GM12878 (cell line): ENCODE data around the gene ABHD14A. TPM values are rescaled to one million over a fixed set of nuclear protein-coding genes. Genes with fewer than 3 reads are reported as not detected.
"Not testable (repeated sequence)": the region's sequence is repeated elsewhere in the genome, so short reads cannot be mapped to it uniquely, and the experiment has no call there.

Source experiments
- ATAC-seq: fragments of 200-7000 bp; cut with Tn5 transposase; 3 replicates; pipeline ENCODE4 v1.9.1; 2020; ENCODE audit warnings: mild to moderate bottlenecking, moderate library complexity
- BruUV-seq: library from RNA; stranded (reverse); fragments of 400-500 nt; replicated peaks from 2 replicates; lab custom pipeline; 2021; lab: Mats Ljungman, UMichigan
- CTCF ChIA-PET: fragments of 300-600 bp; sonication (Branson Sonifier 250); formaldehyde crosslinking; extraction: SDS; loops from one replicate; lab custom pipeline; 2021; ENCODE audit warnings: inconsistent platforms; lab: Yijun Ruan, JAX
- POLR2A ChIA-PET: fragments of 350-600 bp; formaldehyde crosslinking; extraction: SDS; loops from one replicate; lab custom pipeline; 2021; ENCODE audit warnings: inconsistent platforms; lab: Charles Lee
- RAD21 ChIA-PET: fragments of 300-600 bp; sonication (Branson Sonifier 250); formaldehyde crosslinking; loops from one replicate; lab custom pipeline; 2023; ENCODE audit warnings: antibody characterized with exemption; ENCODE audit not compliant: unreplicated experiment; lab: Charles Lee
- SMC1A ChIA-PET: fragments of 300-600 bp; sonication (Branson Sonifier 250); formaldehyde crosslinking; loops from one replicate; lab custom pipeline; 2023; ENCODE audit not compliant: unreplicated experiment, uncharacterized antibody; lab: Charles Lee
- DNase-seq: peaks from one replicate; pipeline ENCODE4 v3.0.0-alpha.2; 2011; ENCODE audit warnings: low read depth, low spot score
- FAIRE-seq: peaks from 3 replicates; lab custom pipeline; 2011; peaks lifted over from hg19 to GRCh38; lab: Jason Lieb, UNC
- H2AFZ ChIP-seq: 2 replicates; pipeline ENCODE4 v1.6.0; 2011; ENCODE audit warnings: low read depth, low read length, control low read depth; ENCODE audit not compliant: control insufficient read depth
- H3K27ac ChIP-seq: 2 replicates; pipeline ENCODE4 v1.5.1; 2011; ENCODE audit warnings: control low read depth; ENCODE audit not compliant: control insufficient read depth, insufficient read depth
- H3K27me3 ChIP-seq, 2 experiments: replicated peaks in 1 of 2; 2 replicates each; pipeline versions ENCODE4 v1.6.0 to v1.6.1; 2011; ENCODE audit warnings: low read length in 1 of 2; ENCODE audit not compliant: control insufficient read depth in 2 of 2, insufficient read depth in 2 of 2
- H3K36me3 ChIP-seq, 2 experiments: 2 replicates each; pipeline ENCODE4 v1.5.1; 2011; ENCODE audit warnings: low read length in 1 of 2; ENCODE audit not compliant: control insufficient read depth in 2 of 2, insufficient read depth in 2 of 2
- H3K4me1 ChIP-seq: 2 replicates; pipeline ENCODE4 v1.6.1; 2011; ENCODE audit warnings: mild to moderate bottlenecking, low read length, moderate library complexity, mixed read lengths; ENCODE audit not compliant: control insufficient read depth, insufficient read depth
- H3K4me2 ChIP-seq: 2 replicates; pipeline ENCODE4 v1.6.0; 2011; ENCODE audit warnings: control low read depth; ENCODE audit not compliant: control insufficient read depth, insufficient read depth
- H3K4me3 ChIP-seq: fragments of 200-600 bp; sonication (generic); 2 replicates; pipeline ENCODE4 v1.5.1; 2016
- H3K79me2 ChIP-seq: 2 replicates; pipeline ENCODE4 v1.6.0; 2011; ENCODE audit warnings: low read length; ENCODE audit not compliant: control insufficient read depth, insufficient read depth
- H3K9ac ChIP-seq: 2 replicates; pipeline ENCODE4 v1.8.0; 2011; ENCODE audit warnings: low read length, control low read depth, mixed read lengths; ENCODE audit not compliant: control insufficient read depth, insufficient read depth
- H3K9me3 ChIP-seq: replicated peaks from 3 replicates; pipeline ENCODE4 v1.5.1; 2011; ENCODE audit warnings: mild to moderate bottlenecking, low read length; ENCODE audit not compliant: control insufficient read depth, insufficient read depth
- H4K20me1 ChIP-seq: 2 replicates; pipeline ENCODE4 v1.6.0; 2011; ENCODE audit not compliant: control insufficient read depth, insufficient read depth
- CEBPB ChIP-seq, 2 experiments: fragments of 150-350 bp in 1 of 2; IDR thresholded peaks; 2 replicates each; pipeline ENCODE4 v1.6.1; 2012 to 2014; ENCODE audit warnings: low read depth in 2 of 2, low read length in 2 of 2, borderline replicate concordance in 1 of 2, inconsistent platforms in 1 of 2
- ETV6 ChIP-seq, 2 experiments: fragments of 450-650 bp in 1 of 2; IDR thresholded peaks in 1 of 2; conservative IDR thresholded peaks in 1 of 2; 2 replicates each; pipeline ENCODE4 v1.6.1; 2014; ENCODE audit warnings: antibody characterized with exemption in 1 of 2, borderline replicate concordance in 1 of 2, low read depth in 1 of 2, mild to moderate bottlenecking in 1 of 2, moderate library complexity in 1 of 2
- SRF ChIP-seq, 2 experiments: IDR thresholded peaks; 2 replicates each; pipeline ENCODE4 v1.6.1; 2011; ENCODE audit warnings: low read depth in 2 of 2, low read length in 2 of 2, mild to moderate bottlenecking in 1 of 2, moderate library complexity in 1 of 2
- ZNF592 ChIP-seq: fragments of 450-650 bp; IDR thresholded peaks from 2 replicates; pipeline ENCODE4 v1.6.1; 2017; ENCODE audit warnings: mild to moderate bottlenecking, moderate library complexity
- WGBS: methylation state at CpG from one replicate; pipeline ENCODE4 v1.1.6; 2016; ENCODE audit warnings: low lambda C conversion rate; ENCODE audit not compliant: insufficient replicate concordance, insufficient coverage; ENCODE audit errors: missing lambda C conversion rate; 5-methylcytosine and 5-hydroxymethylcytosine counted together
- in situ Hi-C: fragments of 300-500 bp; cut with MboI; formaldehyde crosslinking; loops from 9 replicates; pipeline ENCODE4 v1.14.3; 2018; ENCODE audit warnings: mixed read lengths
- intact Hi-C: fragments of 100-400 bp; cut with micrococcal nuclease; formaldehyde crosslinking; loops from one replicate; pipeline ENCODE4 v1.14.2; 2022; ENCODE audit not compliant: unreplicated experiment
- polyA plus RNA-seq, 11 experiments: library from polyadenylated mRNA; depleted of rRNA in 4 of 11; unstranded in 6 of 11; stranded (reverse) in 5 of 11; fragments of >200 nt; fragmentation: Nextera tagmentation in 4 of 11; fragmentation: Illumina TruSeq in 1 of 11; extraction: Ambion mirVana in 4 of 11; extraction: Trizol in 1 of 11; gene quantifications; 1 replicate in 1 of 11; 2 replicates in 10 of 11; pipeline versions ENCODE4 v1.2.1 to v1.2.3, GENCODE V29; 2011 to 2016; ENCODE audit warnings: inconsistent platforms in 2 of 11, missing spikeins in 2 of 11, low read depth in 1 of 11
- total RNA-seq, 4 experiments: library from RNA; depleted of rRNA in 3 of 4; stranded (reverse); fragments of >200 nt in 3 of 4; fragmentation: Illumina TruSeq in 1 of 4; extraction: Trizol in 1 of 4; gene quantifications; 2 replicates each; pipeline versions ENCODE4 v1.2.1 to v1.2.3, GENCODE V29; 2013 to 2021

The ABHD14A gene
- total and polyA plus RNA-seq, 10 of the 15 experiments (the other 5 are each of a cell fraction or from before 2014, with no cell fraction given) = 1.2 to 27.0 (median 7.9) TPM

GRCh38 chr3:51928438-51928837 is 46.4 kb upstream of the ABHD14A start (continued):
- no peak for TF ChIP-seq ZNF592
- no peak for TF ChIP-seq SRF (IDR thresholded peaks at IDR 0.05; ENCODE audit: low read depth in 2 of 2, low read length in 2 of 2)
- TF ChIP-seq ETV6 (conservative IDR thresholded peaks at IDR 0.05 in 1 of 2, IDR thresholded peaks at IDR 0.05 in 1 of 2; ENCODE audit: borderline replicate concordance in 1 of 2, low read depth in 1 of 2) = no peak
- no peak for TF ChIP-seq CEBPB (IDR thresholded peaks at IDR 0.05; ENCODE audit: borderline replicate concordance in 1 of 2, low read depth in 2 of 2, low read length in 2 of 2)

- WGBS = 55% methylated on average over 3 of the region's 3 CpGs
- H3K27ac ChIP-seq, SMC1A ChIA-PET, DNase-seq, CTCF ChIA-PET, H3K9me3 ChIP-seq, RAD21 ChIA-PET, H3K4me3 ChIP-seq, ATAC-seq, H2AFZ ChIP-seq, intact Hi-C loops, FAIRE-seq, H3K27me3 ChIP-seq, BruUV-seq, in situ Hi-C loops, POLR2A ChIA-PET, H3K79me2 ChIP-seq, H3K4me1 ChIP-seq, H3K4me2 ChIP-seq, H3K9ac ChIP-seq, H4K20me1 ChIP-seq: not testable (repeated sequence)
- peaks cover 0 to 12% of the 10 kb centered on the region in 2 experiments for H3K36me3 ChIP-seq
Measured at GRCh38 chr3:51928981-51929380, 45.9 kb upstream of the ABHD14A start.
